ENCODE data around the gene NOS1. TPM values are rescaled to one million over a fixed set of nuclear protein-coding genes. Genes with fewer than 3 reads are reported as not detected.

The NOS1 gene
- total RNA-seq, 4 donors from 2014 or later: 6.4 to 39.9 (median 8.9) TPM

DNA sequence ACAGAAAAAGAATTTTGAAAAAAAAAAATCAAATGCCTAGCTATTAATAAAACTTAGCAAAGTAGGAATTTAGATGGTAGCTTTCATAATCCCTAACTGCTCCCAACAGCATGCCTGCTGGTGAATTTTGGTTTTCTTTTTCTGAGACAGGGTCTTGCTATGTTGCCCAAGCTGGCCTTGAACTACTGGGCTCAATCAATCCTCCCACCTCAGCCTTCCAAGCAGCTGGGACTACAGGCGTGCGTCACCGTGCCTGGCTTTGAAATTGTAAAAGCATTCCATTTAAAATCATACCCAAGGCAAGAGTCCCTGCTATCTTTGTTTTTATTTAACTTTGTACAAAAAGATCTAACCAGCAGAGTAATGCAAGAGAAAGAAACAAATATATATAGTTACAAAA is 191.9 kb downstream of the NOS1 start:
- Histone ChIP-seq H3K4me3 (no peak overlapping the region), H3K27me3 (no peaks in the 10 kb centered on the region), H3K27ac (no peak overlapping the region), H3K4me1 (no peaks in the 10 kb centered on the region), H3K36me3 (peaks cover 3 to 92% of the 10 kb centered on the region in 2 donors), H3K9me3 (no peaks in the 10 kb centered on the region)
- intact Hi-C loops (cut with DNase I; ENCODE audit: low total_unique reads): no loop called here
- ATAC-seq (no peak), DNase-seq (no peak)
- TF ChIP-seq, protein P1, sequence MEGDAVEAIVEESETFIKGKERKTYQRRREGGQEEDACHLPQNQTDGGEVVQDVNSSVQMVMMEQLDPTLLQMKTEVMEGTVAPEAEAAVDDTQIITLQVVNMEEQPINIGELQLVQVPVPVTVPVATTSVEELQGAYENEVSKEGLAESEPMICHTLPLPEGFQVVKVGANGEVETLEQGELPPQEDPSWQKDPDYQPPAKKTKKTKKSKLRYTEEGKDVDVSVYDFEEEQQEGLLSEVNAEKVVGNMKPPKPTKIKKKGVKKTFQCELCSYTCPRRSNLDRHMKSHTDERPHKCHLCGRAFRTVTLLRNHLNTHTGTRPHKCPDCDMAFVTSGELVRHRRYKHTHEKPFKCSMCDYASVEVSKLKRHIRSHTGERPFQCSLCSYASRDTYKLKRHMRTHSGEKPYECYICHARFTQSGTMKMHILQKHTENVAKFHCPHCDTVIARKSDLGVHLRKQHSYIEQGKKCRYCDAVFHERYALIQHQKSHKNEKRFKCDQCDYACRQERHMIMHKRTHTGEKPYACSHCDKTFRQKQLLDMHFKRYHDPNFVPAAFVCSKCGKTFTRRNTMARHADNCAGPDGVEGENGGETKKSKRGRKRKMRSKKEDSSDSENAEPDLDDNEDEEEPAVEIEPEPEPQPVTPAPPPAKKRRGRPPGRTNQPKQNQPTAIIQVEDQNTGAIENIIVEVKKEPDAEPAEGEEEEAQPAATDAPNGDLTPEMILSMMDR (IDR thresholded peaks at IDR 0.05 in 4 of 5, conservative IDR thresholded peaks at IDR 0.05 in 1 of 5): no peak
- no peak for TF ChIP-seq POLR2A (IDR thresholded peaks at IDR 0.05)
- in situ Hi-C loops (cut with MboI; ENCODE audit: low sequenced_read_pairs in 4 of 4): loop anchor here in 1 of 4 donors (25.0 kb wide), 1 partner anchor 457 kb away; no protein-coding TSS in a partner anchor

DNA sequence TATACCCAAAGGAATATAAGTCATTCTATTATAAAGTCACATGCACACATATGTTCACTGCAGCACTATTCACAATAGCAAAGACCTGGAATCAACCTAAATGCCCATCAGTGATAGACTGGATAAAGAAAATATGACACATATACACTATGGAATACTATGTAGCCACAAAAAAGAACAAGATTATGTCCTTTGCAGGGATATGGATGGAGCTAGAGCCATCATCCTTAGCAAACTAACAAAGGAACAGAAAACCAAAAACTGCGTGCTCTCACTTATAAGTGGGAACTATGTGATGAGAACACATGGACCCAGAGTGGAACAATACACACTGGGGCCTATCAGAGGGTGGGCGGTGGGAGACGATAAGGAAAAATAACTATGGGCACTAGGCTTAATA is 192.4 kb downstream of the NOS1 start:
- H3K4me3 ChIP-seq: no peak overlapping the region
- H3K36me3 ChIP-seq: peaks cover 3 to 89% of the 10 kb centered on the region in 2 donors
- no peaks in the 10 kb centered on the region for H3K4me1 ChIP-seq
- H3K27me3 ChIP-seq: no peaks in the 10 kb centered on the region
- intact Hi-C loops (cut with DNase I; ENCODE audit: low total_unique reads) (no loop called here), in situ Hi-C loops (cut with MboI; ENCODE audit: low sequenced_read_pairs in 4 of 4) (loop anchor here in 1 of 4 donors (25.0 kb wide), 1 partner anchor 457 kb away; no protein-coding TSS in a partner anchor)
- no peak for DNase-seq
- no peak overlapping the region for H3K27ac ChIP-seq
- H3K9me3 ChIP-seq: no peaks in the 10 kb centered on the region
- no peak for ATAC-seq
- TF ChIP-seq, protein P1 (IDR thresholded peaks at IDR 0.05 in 4 of 5, conservative IDR thresholded peaks at IDR 0.05 in 1 of 5): no peak
- TF ChIP-seq POLR2A (IDR thresholded peaks at IDR 0.05): no peak

DNA sequence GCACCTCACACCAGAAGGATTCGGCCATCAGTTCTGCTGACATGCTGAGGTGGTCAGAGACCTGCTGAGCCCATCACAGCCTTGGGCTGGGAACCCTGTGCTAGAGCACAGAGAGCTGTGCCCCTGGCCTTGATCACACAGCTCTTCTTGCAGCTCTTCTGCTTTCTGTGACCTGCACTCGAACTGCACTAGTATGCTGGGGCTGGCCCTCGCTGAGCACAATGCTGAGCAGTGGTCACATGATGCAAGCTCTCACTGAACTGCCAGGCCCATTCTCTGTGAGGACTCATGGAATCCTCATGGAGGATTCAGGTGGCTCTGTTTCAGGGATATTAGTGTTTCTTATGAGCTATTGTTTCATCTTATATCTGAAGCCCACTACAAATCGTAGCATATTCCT is 193.7 kb downstream of the NOS1 start:
- H3K27me3 ChIP-seq: no peaks in the 10 kb centered on the region
- no peaks in the 10 kb centered on the region for H3K9me3 ChIP-seq
- in situ Hi-C loops (cut with MboI; ENCODE audit: low sequenced_read_pairs in 4 of 4) (loop anchor here in 1 of 4 donors (25.0 kb wide), 1 partner anchor 455 kb away; no protein-coding TSS in a partner anchor), intact Hi-C loops (cut with DNase I; ENCODE audit: low total_unique reads) (no loop called here)
- TF ChIP-seq POLR2A (IDR thresholded peaks at IDR 0.05): no peak
- TF ChIP-seq, protein P1 (IDR thresholded peaks at IDR 0.05 in 4 of 5, conservative IDR thresholded peaks at IDR 0.05 in 1 of 5): no peak
- no peak overlapping the region for H3K27ac ChIP-seq
- no peak overlapping the region for H3K4me3 ChIP-seq
- DNase-seq (no peak), ATAC-seq (no peak)
- peaks cover 3 to 89% of the 10 kb centered on the region in 2 donors for H3K36me3 ChIP-seq
- no peaks in the 10 kb centered on the region for H3K4me1 ChIP-seq

DNA sequence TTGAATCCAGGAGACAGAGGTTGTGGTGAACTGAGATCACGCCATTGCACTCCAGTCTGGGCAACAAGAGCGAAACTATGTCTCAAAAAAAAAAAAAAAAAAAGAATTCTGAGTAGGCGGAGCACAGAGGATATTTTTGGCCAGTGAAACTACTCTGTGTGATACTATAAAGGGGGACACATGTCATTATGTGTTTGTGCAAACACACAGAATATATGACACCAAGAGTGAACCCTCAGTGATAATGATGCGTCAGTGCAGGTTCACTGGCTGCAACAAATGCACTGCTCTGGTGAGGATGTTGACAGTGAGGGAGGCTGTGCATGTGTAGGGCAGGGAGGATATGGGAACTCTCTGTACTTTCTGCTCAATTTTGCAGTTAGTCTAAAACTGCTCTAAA is 195.3 kb downstream of the NOS1 start:
- no peak overlapping the region for H3K4me3 ChIP-seq
- H3K4me1 ChIP-seq: no peaks in the 10 kb centered on the region
- peaks cover 3 to 95% of the 10 kb centered on the region in 2 donors for H3K36me3 ChIP-seq
- in situ Hi-C loops (cut with MboI; ENCODE audit: low sequenced_read_pairs in 4 of 4) (loop anchor here in 1 of 4 donors (25.0 kb wide), 1 partner anchor 454 kb away; no protein-coding TSS in a partner anchor), intact Hi-C loops (cut with DNase I; ENCODE audit: low total_unique reads) (no loop called here)
- H3K27me3 ChIP-seq: no peaks in the 10 kb centered on the region
- no peak overlapping the region for H3K27ac ChIP-seq
- TF ChIP-seq, protein P1 (IDR thresholded peaks at IDR 0.05 in 4 of 5, conservative IDR thresholded peaks at IDR 0.05 in 1 of 5): no peak
- no peak for TF ChIP-seq POLR2A (IDR thresholded peaks at IDR 0.05)
- no peak for ATAC-seq
- no peak for DNase-seq
- H3K9me3 ChIP-seq: no peaks in the 10 kb centered on the region

DNA sequence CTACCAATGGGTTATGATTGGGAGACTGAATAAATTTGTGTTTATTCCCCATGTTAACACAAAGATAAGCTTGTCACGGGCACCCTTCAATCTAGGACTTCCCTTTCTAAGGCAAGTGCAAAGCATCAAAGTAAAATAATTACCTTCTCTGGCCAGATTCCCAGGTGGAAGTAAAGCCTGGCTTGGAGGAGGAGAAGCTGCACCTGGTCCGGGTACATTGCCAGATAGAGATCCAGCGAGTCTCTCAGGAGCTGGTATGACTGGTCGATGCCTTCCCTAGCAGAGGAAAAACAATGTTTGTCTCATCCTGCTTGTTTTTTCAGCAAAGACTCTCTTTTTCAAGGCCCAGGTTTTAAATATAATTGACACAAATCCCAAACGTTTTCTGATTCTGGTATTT is 196.1 kb downstream of the NOS1 start:
- H3K9me3 ChIP-seq: no peaks in the 10 kb centered on the region
- no peak overlapping the region for H3K4me3 ChIP-seq
- intact Hi-C loops (cut with DNase I; ENCODE audit: low total_unique reads): no loop called here
- no peaks in the 10 kb centered on the region for H3K4me1 ChIP-seq
- no peak for ATAC-seq
- no peak overlapping the region for H3K27ac ChIP-seq
- no peaks in the 10 kb centered on the region for H3K27me3 ChIP-seq
- DNase-seq: no peak
- TF ChIP-seq POLR2A (IDR thresholded peaks at IDR 0.05): no peak
- TF ChIP-seq, protein P1 (IDR thresholded peaks at IDR 0.05 in 4 of 5, conservative IDR thresholded peaks at IDR 0.05 in 1 of 5): no peak
- peaks cover 3 to 95% of the 10 kb centered on the region in 2 donors for H3K36me3 ChIP-seq
- in situ Hi-C loops (cut with MboI; ENCODE audit: low sequenced_read_pairs in 4 of 4): loop anchor here in 1 of 4 donors (25.0 kb wide), 1 partner anchor 453 kb away; no protein-coding TSS in a partner anchor
